Epithelial cell of esophagus (primary cell): ENCODE measurements around the gene EPHA2.
"Not testable (repeated sequence)": the region's sequence is repeated elsewhere in the genome, so short reads cannot be mapped to it uniquely, and the experiment has no call there.

ENCODE experiments used
- DNase-seq: peaks from one replicate; pipeline ENCODE4 v3.0.0; 2010; ENCODE audit warnings: low read depth
- H3K4me3 ChIP-seq: 2 replicates; pipeline ENCODE4 v1.5.1; 2011; ENCODE audit warnings: mild to moderate bottlenecking, low read length, control low read depth
- CTCF ChIP-seq: IDR thresholded peaks from 2 replicates; pipeline ENCODE4 v1.5.1; 2011; ENCODE audit warnings: low read depth, mild to moderate bottlenecking, low read length, control low read depth, inconsistent platforms; ENCODE audit not compliant: insufficient read depth; ENCODE audit errors: missing control alignments

The EPHA2 gene

GRCh38 chr1:16165548-16165947 lies 9.7 kb upstream of the EPHA2 start:
- H3K4me3 ChIP-seq, result no peak overlapping the region
- TF ChIP-seq CTCF, result no peak
- no peak for DNase-seq

DNA sequence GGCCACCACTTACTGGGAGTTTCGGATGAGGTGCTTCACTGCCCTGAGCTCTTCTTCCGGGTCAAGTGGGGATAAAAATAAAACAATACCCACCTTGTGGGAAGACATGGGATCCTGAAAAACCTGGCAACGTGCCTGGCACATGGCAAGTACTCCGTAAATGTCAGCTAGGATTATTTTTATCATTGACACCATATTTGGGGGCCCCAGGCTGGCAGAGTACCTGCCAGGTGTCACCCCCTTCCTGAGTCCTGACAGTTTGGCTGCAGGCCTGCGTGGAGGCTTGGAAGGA lies 9.2 kb upstream of the EPHA2 start:
- no peak for DNase-seq
- no peak for TF ChIP-seq CTCF
- H3K4me3 ChIP-seq, result no peak overlapping the region

GRCh38 chr1:16164213-16165072 lies 8.6 kb upstream of the EPHA2 start:
- DNase-seq, result peak; percentile 92
- H3K4me3 ChIP-seq, result no peak overlapping the region
- no peak for TF ChIP-seq CTCF

DNA sequence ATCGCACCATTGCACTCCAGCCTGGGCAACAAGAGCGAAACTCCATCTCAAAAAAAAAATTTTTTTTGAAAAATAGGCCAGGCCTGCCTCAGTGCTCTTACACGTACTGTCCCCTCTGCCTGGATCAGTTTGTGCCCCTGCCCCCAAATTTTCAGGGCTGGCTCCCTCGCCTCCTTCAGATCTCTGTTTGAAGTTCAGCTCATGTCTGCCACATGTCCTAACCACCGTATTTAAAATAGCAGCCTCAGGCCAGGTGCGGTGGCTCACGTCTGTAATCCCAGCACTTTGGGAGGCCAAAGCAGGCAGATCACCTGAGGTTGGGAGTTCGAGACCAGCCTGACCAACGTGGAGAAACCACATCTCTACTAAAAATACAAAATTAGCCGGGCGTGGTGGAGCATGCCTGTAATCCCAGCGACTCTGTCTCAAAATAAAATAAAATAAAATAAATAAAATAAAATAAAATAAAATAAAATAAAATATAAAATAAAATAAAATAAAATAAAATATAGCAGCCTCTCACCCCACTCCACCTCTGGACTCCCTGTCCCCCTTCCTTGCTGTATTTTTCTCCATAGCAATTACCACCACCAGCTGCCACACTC lies 7.8 kb upstream of the EPHA2 start:
- not testable (repeated sequence) for DNase-seq, H3K4me3 ChIP-seq

DNA sequence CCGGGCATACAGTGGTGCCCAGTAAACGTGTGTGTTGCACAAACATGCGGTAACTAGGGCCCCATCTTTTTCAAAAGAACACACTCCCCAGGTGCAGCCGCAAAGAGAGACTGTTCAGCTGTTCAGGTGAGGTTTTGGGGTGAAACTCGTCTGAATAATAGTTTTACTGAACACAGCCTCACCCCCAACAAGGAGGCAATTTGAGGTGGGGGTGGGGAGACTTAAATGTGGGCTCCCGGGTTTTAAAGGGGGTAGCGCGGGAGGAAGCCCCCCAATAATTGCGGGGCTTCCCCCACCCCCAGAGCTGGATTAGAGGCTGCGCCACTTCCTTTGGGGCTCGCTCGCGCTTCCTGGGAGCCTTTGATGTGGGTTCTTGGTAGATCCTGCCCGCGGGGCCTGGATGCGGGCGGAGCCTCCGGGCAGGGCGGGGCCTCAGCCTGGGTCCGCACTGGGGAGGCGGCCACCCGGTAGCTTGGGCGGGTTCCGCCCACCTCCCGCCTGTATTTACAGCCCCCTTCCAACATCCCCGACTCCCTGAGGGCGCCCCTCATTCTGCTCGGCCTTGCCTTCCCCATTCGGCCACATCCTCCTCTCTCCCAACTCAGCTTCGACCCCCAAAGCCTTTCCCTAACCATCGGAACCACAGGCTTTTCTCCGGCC lies 6.4 kb upstream of the EPHA2 start:
- no peak for TF ChIP-seq CTCF
- no peak overlapping the region for H3K4me3 ChIP-seq
- no peak for DNase-seq

DNA sequence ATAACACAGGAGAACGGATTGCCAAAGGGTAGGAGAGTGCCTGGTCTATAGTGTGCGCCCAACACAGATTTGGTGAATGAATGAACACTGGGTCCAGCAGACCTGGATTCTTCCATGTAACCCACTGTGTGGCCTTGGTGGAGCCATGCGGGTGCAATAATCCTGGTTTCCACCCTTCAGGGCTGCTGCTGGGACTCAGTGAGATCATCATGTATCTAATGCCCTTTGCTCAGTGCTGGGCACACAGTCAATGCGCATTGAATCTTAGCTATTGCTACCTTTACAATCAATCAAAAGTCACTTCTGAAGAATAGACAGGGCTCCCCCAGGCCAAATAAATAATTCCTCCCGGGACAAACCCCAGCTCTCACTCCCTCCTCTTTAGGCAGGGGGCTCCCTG lies 5.8 kb upstream of the EPHA2 start:
- no peak for DNase-seq
- no peak overlapping the region for H3K4me3 ChIP-seq
- no peak for TF ChIP-seq CTCF

DNA sequence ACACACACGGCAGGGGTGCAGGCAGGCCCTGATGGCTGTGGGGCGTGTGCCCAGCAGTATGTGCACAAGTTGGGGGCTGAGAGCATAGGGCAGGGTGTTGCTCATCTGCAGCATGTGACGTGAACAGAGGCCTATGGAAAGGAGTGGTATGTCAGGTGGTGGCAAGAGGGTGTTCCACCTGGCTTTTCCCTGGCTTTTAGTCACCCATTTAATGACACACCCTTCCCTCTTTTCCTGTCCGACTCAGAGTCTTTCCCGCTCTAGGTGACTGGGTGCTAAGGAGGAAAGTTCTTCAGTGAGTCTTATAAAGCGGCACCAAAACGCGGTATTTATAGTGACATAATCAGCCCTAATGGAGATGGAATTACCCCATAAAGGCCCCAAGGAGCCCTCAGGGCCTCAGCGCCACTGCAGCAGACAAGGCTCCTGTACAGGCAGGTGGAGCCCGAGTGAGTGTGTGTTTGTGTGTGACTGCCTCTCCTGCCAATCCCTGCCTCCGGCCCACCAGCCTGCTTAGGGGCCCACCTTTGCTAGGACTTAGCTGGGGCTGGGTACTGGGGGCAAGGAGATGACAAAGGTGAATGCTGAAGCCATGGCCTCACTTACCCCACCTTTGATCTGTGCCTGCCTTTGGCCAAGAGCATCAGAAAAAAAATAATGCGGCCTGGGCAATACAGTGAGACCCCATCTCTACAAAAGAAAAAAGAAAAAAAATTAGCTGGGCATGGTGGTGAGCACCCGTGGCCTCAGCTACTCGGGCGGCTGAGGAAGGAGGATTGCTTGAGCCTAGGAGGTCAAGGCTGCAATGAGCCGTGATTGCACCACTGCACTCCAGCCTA lies 3.3 kb upstream of the EPHA2 start:
- TF ChIP-seq CTCF, result no peak
- peak; percentile 97 for DNase-seq
- H3K4me3 ChIP-seq, result no peak overlapping the region
